ENCODE data around the gene CD101. TPM values are rescaled to one million over a fixed set of nuclear protein-coding genes. Genes with fewer than 3 reads are reported as not detected.
"Not testable (repeated sequence)": the region's sequence is repeated elsewhere in the genome, so short reads cannot be mapped to it uniquely, and the experiment has no call there.

Gene CD101, protein sequence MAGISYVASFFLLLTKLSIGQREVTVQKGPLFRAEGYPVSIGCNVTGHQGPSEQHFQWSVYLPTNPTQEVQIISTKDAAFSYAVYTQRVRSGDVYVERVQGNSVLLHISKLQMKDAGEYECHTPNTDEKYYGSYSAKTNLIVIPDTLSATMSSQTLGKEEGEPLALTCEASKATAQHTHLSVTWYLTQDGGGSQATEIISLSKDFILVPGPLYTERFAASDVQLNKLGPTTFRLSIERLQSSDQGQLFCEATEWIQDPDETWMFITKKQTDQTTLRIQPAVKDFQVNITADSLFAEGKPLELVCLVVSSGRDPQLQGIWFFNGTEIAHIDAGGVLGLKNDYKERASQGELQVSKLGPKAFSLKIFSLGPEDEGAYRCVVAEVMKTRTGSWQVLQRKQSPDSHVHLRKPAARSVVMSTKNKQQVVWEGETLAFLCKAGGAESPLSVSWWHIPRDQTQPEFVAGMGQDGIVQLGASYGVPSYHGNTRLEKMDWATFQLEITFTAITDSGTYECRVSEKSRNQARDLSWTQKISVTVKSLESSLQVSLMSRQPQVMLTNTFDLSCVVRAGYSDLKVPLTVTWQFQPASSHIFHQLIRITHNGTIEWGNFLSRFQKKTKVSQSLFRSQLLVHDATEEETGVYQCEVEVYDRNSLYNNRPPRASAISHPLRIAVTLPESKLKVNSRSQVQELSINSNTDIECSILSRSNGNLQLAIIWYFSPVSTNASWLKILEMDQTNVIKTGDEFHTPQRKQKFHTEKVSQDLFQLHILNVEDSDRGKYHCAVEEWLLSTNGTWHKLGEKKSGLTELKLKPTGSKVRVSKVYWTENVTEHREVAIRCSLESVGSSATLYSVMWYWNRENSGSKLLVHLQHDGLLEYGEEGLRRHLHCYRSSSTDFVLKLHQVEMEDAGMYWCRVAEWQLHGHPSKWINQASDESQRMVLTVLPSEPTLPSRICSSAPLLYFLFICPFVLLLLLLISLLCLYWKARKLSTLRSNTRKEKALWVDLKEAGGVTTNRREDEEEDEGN
- under 1 TPM in 1 of 2 experiments, not detected in 1; 0.48 TPM for total RNA-seq

DNA sequence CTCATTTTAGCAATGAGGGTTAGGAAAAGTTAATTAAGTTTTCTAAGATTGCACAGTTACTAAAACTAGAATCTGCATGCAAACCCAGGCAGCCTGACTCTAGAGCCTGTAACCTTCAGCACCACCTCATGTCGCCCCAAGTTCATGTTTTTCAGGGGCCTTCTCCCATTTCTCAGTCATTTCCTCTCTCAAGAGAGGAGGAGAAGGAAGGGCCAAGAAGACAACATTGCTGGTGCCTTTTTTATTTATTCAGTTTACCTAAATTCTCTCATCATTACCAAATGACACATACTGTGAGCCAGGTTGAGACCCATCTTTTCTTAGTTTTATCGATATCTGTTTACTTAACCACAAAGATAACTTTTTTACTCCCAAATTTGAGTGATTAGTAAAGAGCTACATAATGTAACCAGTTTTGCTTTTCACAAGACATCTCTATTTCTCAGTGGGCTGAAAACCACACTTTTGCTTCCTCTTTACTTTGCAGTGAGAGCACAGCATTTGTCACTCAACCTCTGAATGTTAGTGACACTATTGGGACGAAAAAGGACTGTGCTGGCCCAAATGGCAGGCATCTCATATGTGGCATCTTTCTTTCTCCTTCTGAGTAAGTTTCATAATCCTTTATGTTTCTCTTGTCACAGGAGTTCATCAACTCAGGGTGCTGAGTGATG lies at the start of gene CD101:
CD101 (plus strand) TSS at position 507 of the 674 bp plus-strand sequence; CDS start at position 565, 58 bp downstream.
- ChIA-PET POLR2A (no interaction called here), CTCF (no interaction called here)

DNA sequence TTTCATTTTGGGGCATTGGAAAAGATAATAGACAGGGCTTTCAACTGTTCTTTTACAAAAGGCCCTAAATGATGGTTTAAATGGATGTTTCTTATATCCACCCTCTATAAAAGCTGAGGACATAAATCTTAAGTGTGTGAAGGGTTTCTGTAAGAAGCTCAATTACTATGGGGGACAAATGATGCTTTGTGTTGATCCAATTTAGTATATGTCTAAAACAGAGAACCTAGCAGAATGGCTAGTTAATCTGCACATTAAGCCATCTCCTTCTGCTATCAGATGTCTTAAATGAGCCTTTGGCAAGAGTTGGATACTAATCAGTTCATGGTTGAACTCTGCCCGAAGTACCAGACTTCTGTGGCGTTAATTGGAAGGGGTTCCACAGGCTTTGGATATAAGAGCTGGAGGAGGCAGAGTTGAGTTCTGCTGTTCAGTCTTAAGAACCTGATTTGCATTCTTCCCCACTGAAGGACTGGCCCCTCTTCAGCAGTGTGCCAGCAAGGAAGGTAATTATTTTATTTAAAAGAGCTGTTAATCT lies 48.8 kb upstream of the CD101 start:
- ChIA-PET POLR2A (interaction anchor here (0.6 kb wide), 1 partner anchor 383 kb away, joined by 3 read pairs; no protein-coding TSS in a partner anchor), CTCF (no interaction called here)

DNA sequence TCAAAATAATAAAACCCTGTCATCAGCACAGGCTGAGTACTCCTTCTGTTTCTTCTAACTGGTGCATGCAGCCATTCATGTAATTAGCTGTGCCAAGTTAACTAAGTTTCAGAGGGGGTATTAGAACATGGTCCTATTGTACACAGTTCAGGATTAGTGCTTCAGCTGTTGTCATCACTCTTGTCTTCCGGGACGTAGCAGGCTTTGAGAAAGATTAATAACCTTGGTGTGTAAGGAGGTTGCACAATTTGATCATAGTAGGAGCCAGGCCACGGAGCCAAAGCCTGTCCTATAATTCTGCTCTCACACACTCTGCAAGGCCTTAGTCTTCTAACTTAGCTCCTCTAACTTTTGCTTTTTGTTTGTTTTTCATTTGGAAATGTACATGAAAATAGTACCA lies 47.1 kb upstream of the CD101 start:
- POLR2A ChIA-PET, result no interaction called here
- CTCF ChIA-PET, result no interaction called here

DNA sequence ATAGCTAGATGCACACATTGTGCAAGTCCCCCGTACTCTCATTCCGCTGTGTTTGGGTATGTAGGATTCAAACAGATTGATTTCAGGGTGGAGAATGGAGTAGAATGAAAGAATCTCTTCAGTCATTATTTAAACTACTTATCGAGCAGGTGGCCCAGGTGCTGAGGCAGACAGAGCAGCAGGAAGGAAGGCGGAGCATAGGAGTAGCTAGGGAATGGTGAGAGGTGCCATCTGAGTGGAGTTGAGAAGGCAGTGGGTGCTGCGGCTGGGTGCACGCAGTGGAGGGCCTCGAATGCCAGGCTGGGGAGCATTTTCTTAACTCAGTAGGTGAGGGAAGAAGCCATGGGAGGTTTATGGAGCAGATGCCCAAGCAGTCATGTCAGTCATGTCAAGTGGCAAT lies 45.2 kb upstream of the CD101 start:
- CTCF ChIA-PET, result no interaction called here
- POLR2A ChIA-PET, result no interaction called here

DNA sequence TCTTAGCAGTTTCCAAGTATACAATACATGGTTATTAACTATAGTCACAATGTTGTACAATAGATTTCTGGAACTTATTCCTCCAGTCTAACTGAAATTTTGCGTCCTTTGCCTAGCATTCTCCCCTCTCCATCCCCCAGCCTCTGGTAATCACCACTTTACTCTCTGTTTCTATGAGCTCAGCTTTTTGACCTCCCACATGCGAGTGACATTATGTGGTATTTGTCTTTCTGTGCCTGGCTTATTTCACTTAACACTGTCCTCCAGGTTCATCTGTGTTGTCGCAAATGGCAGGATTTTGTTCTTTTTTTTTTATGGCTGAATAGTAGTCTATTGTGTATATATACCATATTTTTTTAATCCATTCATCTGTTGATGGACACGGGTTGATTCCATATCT lies 43.9 kb upstream of the CD101 start:
- POLR2A ChIA-PET, result no interaction called here
- CTCF ChIA-PET, result no interaction called here

DNA sequence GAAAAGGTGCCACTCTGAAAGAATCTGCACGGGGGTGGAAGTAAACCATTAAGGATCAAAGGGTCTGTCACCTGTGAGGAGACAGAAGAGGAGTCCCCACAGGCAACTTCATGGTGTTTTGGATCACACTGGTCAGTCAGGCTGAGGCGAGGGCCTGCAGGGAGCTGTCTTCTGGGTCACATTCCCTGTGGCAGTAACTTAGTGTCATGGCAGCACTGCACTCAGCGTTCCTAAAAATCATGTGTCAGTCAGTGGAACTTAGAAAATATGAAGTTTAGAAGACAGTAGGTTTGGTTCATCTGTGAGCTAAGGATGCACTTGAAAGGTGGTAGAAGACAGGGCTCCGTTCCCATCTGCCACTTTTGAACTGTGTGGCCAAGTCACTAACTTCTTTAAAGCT lies 43.5 kb upstream of the CD101 start:
- CTCF ChIA-PET, result no interaction called here

DNA sequence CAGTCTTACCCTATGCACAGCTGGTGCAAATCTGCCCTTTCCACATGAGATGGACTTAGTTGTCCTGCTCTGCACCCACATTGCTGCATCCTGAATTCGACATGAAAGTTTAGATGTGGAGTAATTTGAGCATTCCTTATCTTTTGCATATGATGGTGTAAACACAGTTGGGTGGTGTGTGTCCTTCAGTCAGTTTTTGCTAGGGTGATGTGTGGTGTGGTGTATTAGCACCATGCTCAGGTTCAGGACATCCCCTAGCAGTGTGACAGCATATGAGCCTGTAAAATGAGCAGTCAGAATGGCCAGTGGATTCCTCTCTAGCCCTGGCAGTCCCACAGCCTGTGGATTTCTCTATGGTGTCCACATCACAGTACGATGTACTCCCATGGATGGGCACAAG lies 42.6 kb upstream of the CD101 start:
- POLR2A ChIA-PET, result no interaction called here
- CTCF ChIA-PET, result no interaction called here

More for the DNA sequence above, 43.5 kb upstream of the CD101 start:
- POLR2A ChIA-PET, result no interaction called here

DNA sequence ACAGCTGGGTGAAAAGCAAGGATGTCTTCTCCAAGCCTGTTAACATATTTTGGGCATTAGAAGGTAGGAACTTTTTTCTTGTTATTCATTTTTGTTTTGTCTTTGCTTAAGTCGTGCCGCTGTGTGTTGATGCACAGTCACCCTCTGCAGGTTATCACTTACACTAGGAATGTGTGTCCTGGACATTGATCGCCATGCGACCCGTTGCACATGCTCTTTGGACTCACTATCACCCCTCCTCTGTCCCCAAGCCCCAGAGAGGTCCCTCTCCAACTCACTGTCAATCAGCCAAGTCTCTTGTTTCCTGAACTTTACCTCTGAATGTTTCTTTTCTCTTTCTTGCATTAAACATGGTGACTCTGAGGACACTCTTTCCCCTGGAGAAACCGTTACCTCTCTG lies 40.0 kb upstream of the CD101 start:
- POLR2A ChIA-PET, result no interaction called here
- CTCF ChIA-PET, result no interaction called here

DNA sequence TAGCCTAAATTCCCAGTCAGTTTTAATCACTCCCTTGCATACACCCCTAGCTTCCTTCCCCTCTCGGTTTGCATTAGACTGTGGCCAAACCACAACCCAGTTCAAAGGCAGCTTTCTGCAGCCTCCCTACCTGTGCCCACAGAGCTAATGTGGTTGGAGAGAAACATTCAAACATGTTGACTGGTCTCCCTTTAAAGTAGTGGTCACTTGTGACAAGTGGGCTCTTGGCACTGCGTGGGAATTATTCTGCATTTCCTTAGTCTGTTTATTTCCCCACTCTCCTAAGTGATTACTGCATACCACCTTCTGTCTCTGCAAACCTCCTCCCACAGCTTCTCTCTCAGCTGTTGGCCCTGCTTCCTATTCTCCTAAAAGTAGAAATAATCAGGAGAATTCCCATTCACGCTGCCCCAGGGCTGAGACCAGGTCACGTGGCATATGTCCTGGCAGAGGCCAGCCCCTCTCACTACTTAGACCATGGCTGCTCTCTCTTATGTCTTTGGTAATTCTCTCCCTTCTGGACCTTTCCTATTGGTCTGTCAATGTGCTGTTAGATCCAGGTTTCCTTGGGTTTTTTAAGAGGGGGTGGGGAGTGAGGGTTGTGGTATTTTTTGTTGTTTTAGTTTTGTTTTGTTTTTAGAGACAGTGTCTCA lies 38.4 kb upstream of the CD101 start:
- ChIA-PET CTCF (interaction anchor here (0.5 kb wide), 1 partner anchor 10 kb away, joined by 4 read pairs; no protein-coding TSS in a partner anchor), POLR2A (no interaction called here)

DNA sequence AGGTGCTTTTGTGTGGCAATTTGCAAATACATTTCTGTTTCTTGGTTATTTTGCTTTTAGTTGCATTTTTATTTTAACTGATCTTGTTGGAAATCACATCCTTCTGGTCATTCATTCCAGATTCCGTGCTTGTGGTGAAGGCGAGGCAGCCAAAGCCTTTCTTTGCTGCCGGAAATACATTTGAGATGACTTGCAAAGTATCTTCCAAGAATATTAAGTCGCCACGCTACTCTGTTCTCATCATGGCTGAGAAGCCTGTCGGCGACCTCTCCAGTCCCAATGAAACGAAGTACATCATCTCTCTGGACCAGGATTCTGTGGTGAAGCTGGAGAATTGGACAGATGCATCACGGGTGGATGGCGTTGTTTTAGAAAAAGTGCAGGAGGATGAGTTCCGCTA lies 34.8 kb upstream of the CD101 start:
- POLR2A ChIA-PET, result no interaction called here
- CTCF ChIA-PET, result no interaction called here

DNA sequence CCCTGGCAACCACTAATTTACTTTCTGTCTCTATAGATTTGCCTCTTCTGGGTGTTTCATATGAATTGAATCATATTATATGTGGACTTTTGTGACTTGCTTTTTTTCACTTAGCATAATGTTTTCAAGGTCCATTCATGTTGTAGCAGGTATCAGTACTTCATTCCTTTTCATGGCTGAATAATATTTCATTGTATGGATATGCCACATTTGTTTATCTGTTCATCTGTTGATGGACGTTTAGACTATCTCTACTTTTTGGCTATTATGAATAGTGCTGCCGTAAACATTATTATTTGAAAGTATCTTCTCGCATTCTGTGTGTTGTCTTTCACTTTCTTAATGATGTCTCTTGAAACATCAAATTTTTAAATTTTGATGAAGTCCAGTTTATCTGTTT lies 32.8 kb upstream of the CD101 start:
- ChIA-PET POLR2A (no interaction called here), CTCF (no interaction called here)

DNA sequence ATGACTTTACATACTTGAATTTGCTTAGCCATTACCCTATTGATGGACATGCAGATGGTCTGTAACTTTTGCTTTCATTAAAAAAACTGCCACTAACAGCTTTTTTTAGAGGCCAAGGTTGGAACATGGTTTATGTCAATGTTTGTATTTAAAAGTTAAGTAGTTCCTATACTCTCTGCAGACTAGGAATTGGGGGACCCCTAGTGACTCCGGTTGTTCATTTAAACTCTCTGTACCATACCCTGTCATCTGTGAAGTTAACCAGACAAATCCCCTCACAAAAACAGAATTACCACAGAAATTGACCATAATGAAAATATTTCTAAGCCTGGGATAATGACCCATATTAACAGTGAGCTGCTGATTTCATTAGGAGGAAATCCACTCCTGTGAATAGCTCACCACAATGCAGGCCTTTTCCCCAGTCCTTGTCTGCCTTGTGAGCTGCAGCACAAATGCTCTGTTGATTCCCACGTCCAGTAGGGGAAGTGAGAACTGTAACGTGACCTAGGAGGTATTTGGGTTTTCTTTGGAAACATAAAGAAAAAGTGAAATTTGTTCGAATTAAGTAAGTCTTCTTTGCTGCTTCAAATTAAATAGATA lies 30.2 kb upstream of the CD101 start:
- POLR2A ChIA-PET, result no interaction called here
- CTCF ChIA-PET, result no interaction called here

DNA sequence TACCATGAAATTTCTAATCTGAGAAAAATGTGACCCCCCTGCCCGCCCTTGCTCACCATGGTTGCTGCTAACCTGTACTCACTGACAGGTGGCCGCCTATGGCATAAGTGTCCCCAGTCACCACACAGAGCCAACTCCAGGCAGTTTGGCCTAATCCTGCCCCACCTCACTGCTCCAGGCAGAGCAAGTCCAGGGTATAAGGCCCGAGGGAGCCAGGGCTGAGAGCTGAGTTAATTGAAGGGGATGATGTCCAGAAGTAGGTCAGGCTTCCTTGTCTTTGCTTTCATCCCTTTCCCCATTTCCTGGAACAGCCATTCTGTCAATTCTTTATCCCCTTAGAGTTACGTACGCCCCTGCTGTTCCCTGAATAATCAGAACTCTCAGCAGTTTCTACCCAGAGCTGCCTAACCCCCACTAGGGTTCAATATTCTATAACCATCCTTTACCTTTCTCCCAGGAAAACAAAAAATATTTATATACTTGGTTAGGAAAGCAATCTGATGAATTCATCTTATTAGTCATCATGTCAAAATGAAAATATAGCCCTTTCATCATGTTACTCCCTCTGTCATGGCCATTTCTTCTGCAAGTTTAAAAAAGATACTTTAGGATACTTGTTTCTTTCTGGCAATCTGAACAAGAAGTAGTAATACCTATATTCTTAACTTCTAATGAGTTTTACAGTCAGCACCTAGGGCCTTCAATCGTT lies 29.4 kb upstream of the CD101 start:
- ChIA-PET CTCF (no interaction called here), POLR2A (no interaction called here)

DNA sequence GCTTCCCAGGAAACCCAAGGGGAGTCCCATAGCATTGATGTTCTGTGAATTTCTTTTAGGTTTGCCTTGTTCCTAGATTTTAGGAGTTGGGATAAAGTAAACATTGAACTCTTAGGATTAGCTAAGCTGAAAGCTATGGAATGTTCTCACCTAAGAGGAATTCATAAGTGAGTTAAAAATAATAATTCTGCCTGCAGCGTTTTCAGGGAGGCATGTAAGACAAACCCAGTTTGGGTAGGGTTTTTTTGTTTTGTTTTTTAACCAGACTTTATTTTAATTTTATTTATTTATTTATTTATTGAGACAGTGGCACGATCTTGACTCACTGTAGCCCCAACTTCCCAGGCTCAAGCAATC lies 28.9 kb upstream of the CD101 start:
- POLR2A ChIA-PET, result no interaction called here
- CTCF ChIA-PET, result no interaction called here

DNA sequence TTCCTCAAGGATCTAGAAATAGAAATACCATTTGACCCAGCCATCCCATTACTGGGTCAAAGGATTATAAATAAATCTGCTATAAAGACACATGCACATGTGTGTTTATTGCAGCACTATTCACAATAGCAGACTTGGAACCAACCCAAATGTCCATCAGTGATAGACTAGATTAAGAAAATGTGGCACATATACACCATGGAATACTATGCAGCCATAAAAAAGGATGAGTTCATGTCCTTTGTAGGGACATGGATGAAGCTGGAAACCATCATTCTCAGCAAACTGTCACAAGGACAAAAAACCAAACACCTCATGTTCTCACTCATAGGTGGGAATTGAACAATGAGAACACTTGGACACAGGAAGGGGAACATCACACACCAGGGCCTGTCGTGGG lies 21.3 kb upstream of the CD101 start:
- CTCF ChIA-PET, POLR2A ChIA-PET: not testable (repeated sequence)

DNA sequence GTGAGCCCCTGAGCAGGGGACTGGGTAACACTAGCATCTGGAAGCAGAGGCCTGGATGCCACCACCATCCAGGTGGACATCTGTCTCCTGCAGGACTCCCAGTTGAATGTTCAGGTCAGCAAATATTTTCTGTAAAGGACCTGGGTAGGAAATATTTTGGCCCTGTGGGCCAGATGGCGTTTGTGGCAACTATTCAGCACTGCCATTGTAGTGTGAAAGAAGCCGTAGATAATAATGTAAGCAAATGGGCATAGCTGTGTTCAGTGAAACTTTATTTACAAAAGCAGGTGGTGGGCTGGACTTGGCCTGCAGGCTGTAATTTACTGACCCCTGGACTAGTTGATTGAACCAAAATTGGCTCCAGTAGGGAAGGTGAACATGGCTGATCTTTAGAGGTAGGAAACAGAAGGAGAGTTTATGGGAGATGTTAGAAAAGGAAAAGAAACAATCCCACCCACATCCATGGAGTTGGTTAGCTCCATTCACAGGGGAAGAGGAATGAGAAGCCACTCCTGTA lies 20.0 kb upstream of the CD101 start:
- ChIA-PET POLR2A (no interaction called here), CTCF (no interaction called here)

DNA sequence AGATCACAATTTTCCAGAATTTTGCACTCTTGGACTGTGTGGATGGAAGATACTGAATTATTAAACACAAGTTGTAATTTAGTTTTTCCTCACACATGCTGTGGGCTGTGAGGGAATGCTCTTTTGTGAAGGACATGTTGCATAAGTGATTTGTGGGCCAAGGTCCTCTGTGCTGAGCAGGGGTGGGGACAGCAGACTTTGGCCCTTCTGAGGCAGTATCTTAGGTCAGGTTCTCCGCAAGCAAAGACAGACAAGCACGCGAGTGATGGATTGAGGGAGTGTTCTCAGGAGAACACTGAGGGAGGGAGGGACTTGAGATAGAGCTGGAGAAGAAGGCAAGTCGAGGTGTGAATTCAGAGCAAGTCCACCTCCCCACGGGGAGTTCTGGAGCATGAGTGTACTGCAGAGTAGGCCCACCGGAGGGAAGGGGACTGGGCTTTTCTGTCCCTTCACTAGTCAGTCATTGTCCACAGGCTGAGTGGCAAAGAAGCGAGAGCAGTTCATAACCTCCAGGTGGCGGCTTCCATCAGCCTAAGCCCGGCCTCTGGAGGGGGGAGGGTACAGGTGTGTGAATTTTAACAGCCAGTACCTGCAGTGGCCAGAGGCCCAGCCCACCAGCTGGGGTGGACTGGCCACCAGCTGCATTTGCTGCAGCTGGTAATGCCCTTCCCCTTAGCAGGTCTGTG lies 19.1 kb upstream of the CD101 start:
- POLR2A ChIA-PET, result no interaction called here
- CTCF ChIA-PET, result no interaction called here

DNA sequence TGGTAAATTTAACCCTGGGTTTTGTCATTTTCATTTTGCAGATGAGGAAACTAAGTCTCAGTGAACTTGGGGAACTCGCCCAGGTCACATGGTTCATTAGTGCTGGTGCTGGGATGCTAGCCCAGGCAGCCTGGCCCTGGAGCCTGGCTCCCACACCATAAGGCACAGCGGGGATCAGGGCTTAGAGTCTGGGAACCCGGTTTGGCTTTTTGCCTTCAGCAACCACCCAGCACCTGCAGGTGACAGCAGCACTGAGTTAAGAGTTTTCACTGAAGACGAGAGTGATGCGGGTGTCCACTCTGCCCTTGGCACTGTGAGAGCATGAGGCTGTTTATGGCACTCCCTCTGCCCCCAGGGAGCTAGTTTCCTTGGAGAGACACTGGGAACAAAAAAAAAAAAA lies 18.4 kb upstream of the CD101 start:
- CTCF ChIA-PET, result no interaction called here
- POLR2A ChIA-PET, result no interaction called here
